ENCODE results near the gene DNAH11.

GRCh38 chr7:21898265-21898930 lies 355.6 kb downstream of the DNAH11 start:
- TF ChIP-seq, protein P1, sequence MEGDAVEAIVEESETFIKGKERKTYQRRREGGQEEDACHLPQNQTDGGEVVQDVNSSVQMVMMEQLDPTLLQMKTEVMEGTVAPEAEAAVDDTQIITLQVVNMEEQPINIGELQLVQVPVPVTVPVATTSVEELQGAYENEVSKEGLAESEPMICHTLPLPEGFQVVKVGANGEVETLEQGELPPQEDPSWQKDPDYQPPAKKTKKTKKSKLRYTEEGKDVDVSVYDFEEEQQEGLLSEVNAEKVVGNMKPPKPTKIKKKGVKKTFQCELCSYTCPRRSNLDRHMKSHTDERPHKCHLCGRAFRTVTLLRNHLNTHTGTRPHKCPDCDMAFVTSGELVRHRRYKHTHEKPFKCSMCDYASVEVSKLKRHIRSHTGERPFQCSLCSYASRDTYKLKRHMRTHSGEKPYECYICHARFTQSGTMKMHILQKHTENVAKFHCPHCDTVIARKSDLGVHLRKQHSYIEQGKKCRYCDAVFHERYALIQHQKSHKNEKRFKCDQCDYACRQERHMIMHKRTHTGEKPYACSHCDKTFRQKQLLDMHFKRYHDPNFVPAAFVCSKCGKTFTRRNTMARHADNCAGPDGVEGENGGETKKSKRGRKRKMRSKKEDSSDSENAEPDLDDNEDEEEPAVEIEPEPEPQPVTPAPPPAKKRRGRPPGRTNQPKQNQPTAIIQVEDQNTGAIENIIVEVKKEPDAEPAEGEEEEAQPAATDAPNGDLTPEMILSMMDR (IDR thresholded peaks at IDR 0.05): no peak
- TF ChIP-seq POLR2A (IDR thresholded peaks at IDR 0.05): no peak

All from testis (tissue), 2 donors.